HG03354 (cell line): ENCODE data around the gene ZNF577.
A peak's percentile ranks its signal among the peaks of the same experiment; 100 is the strongest.
"Not testable (repeated sequence)": the region's sequence is repeated elsewhere in the genome, so short reads cannot be mapped to it uniquely, and the experiment has no call there.

Experiments used
- ATAC-seq: cut with Tn5 transposase; IDR thresholded peaks from one replicate; pipeline ENCODE4 v1.9.1; 2021; ENCODE audit warnings: mild to moderate bottlenecking; ENCODE audit not compliant: unreplicated experiment, poor library complexity, severe bottlenecking

ZNF577 gene

DNA sequence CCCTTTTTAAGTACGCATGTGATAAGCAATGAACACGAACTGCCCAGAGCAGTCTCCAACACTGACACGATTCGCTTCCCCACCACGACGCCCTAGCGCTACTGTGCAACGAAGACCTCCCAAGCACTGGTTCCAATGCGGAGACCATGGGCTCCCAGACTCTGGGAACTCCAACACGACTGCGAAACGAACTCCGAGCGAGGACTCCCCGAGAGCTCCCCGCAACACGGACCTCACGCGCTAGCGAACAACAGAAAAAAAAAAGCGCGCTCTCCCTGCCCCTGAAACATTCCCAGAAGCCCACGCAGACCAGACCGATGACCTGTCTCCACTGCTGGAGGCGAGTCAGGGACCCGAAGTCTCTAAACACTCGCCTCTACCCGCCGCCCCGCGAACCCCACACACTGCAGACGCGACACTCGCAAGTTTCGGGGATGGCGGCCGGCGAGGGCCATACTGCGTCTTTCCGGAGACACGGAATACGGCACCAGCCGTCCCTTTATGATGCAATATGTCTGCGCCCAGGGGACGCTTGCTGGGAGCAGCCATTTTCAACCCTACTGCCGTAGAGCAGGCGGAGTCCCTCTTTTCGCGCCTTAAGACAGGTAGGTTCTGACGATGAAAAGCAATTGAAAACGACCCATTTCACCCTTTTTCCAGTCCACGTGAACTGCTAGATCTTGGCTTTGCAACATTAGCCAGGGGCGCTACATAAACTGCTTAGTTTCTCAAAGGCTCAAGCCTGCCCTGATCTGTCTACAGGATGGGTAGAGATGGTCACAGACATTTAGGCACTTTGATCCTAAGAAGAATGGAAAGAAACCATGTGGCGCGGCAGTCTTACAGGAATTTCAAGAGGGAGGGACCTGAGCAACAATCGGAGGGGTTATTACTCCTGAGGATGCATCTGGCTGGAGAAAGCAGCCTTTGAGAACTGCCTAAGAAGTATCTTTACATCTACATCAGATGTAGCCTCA is at the start of gene ZNF577:
TSS of gene ZNF577 (minus strand) at position 430 of the 977 bp plus-strand sequence. CDS start 7,569 bp downstream, outside the sequence.
- ATAC-seq, result no peak

DNA sequence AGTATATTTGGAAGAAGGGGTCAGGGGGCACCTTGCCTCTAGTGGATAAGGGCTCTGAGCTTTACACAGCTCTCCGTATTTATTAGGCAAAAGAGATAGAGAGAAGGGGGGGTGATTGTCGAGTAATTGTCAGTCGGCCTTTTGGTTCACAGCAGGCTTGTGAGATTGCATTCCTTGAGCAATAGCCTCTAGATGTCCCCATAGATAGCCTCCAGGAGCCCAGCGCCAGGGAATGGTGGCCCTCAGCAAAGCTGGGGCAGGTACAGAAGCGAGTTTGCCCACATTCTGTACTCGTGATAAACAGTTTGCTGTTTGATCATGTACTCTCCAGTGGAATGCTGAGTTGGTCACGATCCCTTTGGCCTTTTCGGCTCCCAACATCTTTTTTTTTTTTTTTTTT is 44.2 kb upstream of the ZNF577 start:
- ATAC-seq, result no peak

DNA sequence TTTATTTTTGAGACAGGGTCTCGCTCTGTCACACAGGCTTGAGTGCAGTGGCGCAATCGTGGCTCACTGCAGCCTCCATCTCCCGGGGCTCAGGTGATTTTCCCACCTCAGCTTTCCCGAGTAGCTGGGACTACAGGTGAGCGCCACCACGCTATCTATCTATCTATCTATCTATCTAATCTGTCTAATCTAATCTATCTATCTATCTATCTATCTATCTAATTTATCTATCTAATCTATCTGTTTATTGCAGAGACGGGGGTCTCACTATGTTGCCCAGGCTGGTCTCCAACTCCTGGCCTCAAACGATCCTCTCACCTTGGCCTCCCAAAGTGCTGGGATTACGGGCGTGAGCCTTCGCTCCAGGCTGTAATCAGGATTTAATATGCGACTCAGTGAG is 40.1 kb upstream of the ZNF577 start:
- ATAC-seq, result no peak

DNA sequence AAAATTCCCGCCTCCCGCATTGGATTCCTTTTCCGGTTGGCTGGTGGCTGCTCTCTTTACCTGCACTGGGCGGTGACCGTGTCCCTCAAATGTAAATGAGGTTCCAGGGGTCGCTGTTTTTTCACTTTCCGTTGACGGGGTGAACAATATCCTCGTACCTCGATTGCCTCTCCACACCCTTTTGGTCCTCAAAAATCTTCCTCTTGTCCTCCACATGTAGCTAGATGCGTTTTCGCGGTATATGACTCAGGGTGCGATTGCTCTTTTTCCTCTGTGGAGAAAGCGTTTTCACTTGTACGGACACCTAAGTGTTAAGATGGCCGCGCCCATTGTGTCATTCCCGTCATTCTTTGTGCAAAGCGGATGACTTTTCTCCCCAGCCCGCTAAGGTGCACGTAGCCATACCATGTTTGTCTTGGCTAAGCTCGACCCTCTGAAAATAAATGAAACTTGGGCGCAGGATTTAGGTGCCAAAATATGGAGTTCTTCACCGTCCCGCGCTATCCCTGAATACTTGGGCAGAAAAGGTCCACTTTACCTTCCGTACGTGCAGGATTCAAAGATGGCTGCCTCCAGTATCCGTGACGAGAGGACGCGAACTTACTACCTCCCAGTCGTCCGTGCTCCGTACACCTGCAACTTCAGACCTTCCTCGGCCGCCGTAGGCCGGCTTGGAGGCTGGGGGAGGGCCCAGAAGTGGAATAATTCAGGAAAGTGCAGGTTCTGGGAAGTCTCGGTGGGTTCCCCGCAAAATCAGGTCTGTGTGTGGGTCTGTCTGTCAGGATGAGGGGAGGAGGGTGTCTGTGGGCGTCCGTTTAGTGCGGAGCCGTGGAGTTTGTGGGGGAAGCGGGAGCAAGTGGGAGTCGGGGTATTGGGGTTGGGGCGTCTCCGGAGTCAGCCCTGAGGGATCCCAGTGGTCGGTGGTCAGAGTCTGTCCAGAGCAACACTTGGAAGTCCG is 39.3 kb upstream of the ZNF577 start, which contains the start of gene ZNF613:
TSS of gene ZNF613 (plus strand) at position 689 of the 958 bp plus-strand sequence. CDS start 8,749 bp downstream, outside the sequence.
- ATAC-seq, result peak; percentile 88

DNA sequence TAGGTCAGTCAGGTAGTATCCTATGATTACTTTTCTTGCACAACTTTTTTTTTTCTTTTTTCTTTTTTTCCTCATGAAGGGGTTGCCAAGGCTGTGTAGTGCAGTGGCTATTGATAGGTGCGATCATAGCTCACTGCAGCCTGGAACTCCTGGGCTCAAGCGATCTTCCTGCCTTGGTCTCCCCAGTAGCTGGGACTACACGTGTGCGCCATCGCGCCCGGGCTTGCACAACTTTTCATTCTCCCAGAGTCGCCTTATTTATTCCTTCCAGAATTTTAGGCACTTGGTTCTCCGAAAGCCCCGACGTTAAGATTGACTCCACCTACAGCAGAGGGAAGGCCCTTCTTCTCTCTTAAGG is 38.7 kb upstream of the ZNF577 start:
- no peak for ATAC-seq

DNA sequence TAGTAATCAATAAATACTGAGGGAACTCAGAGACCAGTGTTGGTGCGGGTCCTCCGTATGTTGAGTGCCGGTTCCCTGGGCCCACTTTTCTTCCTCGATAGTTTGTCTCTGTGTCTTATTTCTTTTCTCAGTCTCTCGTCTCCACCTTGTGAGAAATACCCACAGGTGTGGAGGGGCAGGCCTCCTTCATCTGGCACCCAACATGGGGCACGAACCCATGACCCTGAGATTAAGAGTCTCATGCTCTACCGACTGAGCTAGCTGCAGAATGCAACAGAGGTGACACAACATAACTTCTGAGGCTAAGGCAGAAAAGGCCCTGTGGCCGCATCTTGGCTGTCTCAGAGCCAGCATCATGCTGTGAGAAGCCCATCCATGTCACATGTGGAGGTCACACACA is 34.2 kb upstream of the ZNF577 start:
- ATAC-seq, result no peak

DNA sequence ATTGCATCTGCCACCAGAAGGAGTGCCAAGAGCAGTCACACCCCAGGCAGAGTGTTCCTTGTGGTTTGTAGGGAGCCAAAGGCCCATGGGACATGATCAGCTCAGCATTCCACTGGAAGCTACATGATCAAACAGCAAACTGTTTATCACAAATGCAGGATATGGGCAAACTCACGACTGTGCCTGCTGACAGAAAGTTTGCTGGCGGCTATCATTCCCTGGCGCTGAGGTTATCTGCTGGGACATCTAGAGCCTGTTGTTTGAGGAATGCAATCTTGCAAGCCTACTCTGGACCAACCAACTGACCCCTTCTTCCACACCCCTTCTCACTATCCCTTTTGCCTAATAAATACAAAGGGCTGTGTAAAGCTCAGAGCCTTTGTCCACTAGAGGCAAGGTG is 31.9 kb upstream of the ZNF577 start:
- no peak for ATAC-seq

DNA sequence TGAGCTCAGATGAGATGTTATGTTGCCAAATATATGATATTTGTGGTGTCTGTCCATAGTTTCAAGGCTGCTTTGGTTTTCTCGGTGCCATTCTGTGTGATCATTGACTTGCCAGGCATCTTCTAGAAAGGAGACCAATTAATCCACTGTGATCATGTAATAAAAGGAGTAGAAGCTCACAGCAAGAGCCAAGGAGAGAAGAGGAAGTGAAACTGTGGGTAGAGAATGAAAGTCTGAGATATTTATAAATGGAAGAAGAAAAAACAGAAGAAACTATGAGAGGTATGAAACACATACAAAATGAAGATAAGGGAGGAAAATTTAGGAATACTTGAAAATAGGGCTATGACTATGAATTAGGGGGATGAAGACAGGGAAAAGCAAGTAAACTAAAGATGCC is 28.4 kb upstream of the ZNF577 start:
- ATAC-seq, result no peak

DNA sequence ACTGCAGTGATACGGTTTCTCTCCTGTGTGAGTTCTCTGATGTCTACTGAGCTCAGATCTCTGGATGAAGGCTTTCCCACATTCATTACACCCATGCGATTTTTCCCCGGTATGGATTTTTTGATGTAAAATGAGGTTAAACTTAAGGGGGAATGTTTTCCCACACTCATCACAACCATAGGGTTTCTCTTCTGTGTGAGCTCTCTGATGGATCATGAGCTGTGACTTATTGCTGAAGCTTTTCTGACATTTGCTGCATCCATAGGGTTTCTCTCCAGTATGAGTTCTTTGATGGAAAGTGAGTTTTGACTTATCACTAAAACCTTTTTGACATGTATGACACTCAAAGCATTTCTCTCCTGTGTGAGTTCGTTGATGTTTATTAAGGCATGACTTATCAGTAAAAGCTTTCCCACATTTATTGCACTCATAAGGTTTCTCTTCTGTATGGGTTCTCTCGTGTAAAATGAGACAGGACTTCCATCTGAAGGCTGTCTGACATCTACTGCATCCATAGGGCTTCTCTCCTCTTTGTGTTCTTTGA is 27.6 kb upstream of the ZNF577 start:
- ATAC-seq, result no peak

DNA sequence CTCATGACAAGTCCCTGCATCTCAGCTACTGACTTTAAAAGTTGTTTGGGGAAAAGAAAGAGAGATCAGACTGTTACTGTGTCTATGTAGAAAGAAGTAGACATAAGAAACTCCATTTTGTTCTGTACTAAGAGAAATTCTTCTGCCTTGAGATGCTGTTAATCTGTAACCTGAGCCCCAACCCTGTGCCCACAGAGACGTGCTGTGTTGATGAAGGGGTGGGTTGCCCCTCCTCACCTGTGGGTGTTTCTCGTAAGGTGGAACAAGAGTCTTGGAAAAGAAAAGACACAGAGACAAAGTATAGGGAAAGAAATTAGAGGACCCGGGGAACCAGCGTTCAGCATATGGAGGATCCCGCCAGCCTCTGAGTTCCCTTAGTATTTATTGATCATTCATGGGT is 20.2 kb upstream of the ZNF577 start:
- not testable (repeated sequence) for ATAC-seq

DNA sequence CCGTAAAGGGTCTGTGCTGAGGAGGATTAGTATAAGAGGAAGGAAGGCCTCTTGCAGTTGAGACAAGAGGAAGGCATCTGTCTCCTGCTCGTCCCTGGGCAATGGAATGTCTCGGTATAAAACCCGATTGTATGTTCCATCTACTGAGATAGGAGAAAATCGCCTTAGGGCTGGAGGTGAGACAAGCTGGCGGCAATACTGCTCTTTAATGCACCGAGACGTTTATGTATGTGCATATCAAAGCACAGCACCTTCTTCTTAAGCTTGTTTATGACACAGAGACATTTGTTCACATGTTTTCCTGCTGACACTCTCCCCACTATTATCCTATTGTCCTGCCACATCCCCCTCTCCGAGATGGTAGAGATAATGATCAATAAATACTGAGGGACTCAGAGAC is 18.4 kb upstream of the ZNF577 start:
- ATAC-seq, result not testable (repeated sequence)

DNA sequence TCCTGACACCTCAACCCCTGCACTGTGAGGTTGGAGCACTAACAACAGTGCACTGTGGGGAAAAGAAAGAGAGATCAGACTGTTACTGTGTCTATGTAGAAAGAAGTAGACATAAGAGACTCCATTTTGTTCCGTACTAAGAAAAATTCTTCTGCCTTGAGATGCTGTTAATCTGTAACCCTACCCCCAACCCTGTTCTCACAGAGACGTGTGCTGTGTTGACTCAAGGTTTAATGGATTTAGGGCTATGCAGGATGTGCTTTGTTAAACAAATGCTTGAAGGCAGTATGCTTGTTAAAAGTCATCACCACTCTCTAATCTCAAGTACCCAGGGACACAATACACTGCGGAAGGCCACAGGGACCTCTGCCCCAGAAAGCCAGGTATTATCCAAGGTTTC is 17.9 kb upstream of the ZNF577 start:
- not testable (repeated sequence) for ATAC-seq

DNA sequence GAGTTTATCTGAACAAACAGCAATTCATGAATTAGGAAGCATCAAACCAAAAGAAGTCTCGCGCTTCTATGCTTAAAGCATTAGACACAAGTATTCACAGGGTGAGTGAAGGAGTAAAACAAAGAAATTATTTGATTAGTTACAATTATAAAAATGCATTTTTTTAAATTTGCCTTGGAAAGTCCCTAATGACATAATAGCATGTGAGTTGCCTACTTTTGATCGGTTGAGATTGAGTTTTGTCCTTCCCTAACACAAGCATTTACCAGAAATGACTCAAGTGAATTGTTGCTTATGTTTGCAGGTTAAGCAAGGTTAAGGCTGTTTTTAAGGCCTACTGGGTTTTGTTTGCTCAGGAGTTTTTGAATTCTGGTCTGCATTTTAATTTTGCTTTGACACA is 17.5 kb upstream of the ZNF577 start:
- ATAC-seq, result no peak

DNA sequence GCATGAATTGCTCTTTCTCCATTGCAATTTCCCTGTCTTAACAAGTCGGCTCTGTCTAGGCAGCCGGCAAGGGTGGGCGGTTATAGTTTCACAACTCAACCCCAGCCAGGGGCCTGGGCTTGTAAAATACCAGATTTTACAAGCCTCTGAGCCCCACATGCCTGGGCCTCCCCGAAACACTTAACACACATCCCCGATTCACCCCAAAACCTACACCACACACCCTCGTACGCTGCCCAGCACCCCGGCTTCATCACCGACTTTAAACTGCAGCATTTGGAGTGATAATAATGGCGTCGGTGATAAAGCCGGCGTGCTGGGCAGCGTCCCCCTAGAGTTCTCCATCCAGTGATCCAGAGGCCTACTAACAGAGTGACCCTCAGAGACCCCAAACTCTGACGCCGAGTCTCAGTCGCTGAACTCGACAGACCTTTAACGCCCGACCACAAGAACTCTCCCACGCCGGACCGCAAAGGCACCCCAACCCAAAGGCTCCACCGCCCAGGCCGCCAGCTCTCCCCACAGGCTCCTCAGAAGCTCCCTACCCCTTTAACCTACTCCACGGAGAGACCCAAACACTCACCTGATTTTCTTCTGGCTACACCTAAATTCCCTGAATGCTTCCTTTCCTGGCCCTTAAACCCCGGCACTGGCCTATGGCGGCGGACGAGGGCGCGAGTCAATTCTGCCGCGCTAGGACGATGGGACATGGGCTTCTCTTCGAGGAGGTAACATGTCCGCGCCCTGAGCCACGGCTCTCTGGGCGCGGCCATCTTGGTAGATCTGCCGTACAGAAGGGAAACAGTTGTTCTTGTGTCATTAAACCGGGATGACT is 16.8 kb upstream of the ZNF577 start, which contains the start of gene ZNF649:
TSS of gene ZNF649 (minus strand) at position 687 of the 835 bp plus-strand sequence. CDS start 4,910 bp downstream, outside the sequence.
- peak; percentile 78 for ATAC-seq

DNA sequence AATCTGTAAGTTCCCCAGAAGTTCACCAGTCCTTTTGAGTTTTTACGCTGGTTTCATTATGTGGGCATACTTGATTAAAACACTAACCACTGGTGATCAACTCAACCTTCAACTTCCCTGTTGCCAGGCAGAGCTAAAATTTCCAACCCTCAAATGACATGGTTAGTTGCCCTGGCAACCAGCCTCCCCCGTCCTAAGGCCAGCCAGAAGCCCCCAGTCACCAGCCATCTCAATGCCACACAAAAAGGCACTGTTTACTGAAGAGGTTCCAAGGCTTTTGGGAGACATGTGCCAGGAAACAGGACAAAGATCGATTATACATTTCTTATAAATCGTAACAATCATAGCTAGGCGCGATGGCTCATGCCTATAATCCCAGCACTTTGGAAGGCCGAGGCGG is 15.4 kb upstream of the ZNF577 start:
- no peak for ATAC-seq

DNA sequence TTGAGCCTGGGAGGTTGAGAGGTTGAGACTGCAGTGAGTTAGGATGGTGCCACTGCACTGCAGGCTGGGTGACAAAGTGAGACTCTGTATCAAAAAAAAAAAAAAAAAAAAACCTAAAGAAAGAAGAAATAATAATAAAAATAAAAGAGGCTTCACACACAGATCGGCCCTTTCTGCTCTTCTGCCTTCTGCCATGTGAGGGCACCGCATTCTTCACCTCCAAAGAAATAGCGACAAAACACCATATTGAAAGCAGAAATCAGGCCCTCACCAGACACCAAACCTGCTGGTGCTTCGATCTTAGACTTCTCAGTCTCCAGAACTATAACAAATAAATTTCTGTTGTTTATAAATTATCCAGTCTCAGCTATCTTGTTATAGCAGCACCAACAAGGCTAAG is 14.1 kb upstream of the ZNF577 start:
- no peak for ATAC-seq

DNA sequence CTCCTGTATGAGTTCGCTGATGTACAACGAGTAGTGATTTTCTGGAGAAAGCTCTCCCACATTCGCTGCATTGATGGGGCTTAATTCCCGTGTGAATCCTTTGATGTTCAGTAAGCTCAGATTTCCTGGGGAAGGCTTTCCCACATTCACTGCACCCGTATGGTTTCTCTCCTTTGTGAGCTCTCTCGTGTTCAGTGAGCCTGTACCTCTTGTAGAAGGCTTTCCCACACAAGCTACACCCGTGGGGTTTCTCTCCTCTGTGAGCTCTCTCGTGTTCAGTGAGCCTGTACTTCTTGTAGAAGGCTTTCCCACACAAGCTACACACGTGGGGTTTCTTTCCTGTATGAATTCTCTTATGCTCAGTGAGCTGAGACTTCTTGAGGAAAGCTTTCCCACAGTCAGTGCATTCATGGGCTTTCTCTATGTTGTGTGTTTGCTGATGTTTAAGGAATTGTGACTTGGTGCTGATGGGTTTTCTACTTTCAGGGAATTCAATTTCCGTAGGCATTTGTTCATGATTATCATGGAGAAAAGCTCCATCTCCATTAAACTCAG is 3.5 kb upstream of the ZNF577 start:
- no peak for ATAC-seq

DNA sequence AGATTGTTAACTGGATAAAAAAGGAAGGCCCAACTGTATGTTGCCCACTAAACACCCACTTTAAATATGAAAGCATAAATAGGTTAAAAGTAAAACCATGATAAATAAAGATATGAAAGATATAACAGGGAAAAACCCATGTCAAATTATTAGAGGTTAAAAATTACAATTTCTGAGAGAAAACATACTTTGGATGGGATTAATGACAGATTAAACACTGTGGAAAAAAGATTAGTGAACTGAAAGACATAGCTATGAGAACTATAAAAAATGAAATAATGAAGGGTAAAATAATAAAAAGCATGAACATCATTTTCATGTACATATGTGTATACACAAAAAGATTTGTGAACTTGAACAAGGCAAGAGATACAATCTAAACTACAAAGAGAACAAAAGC is 2.2 kb upstream of the ZNF577 start:
- ATAC-seq, result no peak

DNA sequence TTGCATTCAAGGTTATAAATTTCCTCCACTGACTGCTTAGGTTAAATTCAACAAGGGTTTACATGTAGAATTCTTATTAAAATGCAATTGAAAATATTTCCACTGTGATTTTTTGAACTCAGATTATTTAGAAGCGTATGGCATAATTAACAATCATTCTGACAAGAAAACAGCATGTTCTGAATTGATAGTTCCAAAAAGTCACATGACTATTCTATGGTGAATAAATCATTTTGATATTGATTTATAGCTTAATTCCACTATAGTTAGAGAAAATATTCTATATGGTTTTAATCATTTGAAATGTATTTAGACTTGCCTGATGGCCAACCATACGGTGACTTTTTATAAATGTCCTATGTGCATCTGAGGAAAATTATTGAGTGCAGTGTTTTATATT is 3.0 kb downstream of the ZNF577 start:
- ATAC-seq, result no peak
